ENCODE measurements around the gene NFATC3. TPM values are rescaled to one million over a fixed set of nuclear protein-coding genes. Genes with fewer than 3 reads are reported as not detected.

Gene NFATC3
- total and polyA plus RNA-seq, 12 donors, result 6.3 to 32.9 (median 23.4) TPM

- Histone ChIP-seq H3K36me3 (peaks cover 0 to 49% (median 11%) of the 10 kb centered on the region in 9 donors), H3K4me3 (peak overlapping the region in 5 of 10 donors; percentile 5 to 95 (median 19)), H3K27me3 (no peaks in the 10 kb centered on the region), H3K27ac (peak overlapping the region; percentile 45 to 95 (median 86)), H3K9me3 (no peaks in the 10 kb centered on the region), H3K4me1 (peaks cover 17 to 82% (median 67%) of the 10 kb centered on the region in 9 donors)
- TF ChIP-seq CTCF (IDR thresholded peaks at IDR 0.05), result no peak
- DNase-seq, result no peak
- intact Hi-C loops (cut with DNase I), result loop anchor here in 1 of 10 donors (10.0 kb wide), 1 partner anchor 267 kb away; no protein-coding TSS in a partner anchor
- ATAC-seq, result peak in 2 of 8 donors; percentile 0 to 10
- WGBS, 2 donors, result 74 to 88% methylated on average over 4 of the region's 4 CpGs
Observed at GRCh38 chr16:68247932-68248331, 162.8 kb downstream of the NFATC3 start.

DNA sequence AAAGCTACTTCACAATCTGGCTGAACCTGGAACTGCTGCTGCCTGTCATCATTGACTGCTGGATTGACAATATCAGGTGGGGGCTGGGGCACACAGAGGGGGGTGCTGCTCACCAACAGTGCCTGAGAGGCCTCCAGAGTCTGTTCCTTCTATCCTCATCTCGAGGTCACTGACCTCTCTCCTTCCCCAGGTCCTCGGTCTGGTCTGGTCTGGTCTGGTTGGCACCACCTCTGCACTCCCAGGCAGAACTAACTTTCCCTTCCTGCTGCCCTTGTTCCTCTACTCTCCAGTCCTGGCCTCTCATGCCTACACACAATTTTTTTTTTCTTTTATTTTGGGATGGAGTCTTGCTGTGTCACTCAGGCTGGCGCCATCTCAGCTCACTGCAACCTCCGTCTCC lies 164.2 kb downstream of the NFATC3 start:
- Histone ChIP-seq H3K27ac (peak overlapping the region; percentile 7 to 95 (median 86)), H3K4me1 (peaks cover 18 to 91% (median 74%) of the 10 kb centered on the region in 9 donors), H3K4me3 (no peak overlapping the region), H3K36me3 (peaks cover 0 to 63% (median 19%) of the 10 kb centered on the region in 9 donors), H3K9me3 (no peaks in the 10 kb centered on the region), H3K27me3 (no peaks in the 10 kb centered on the region)
- intact Hi-C loops (cut with DNase I), result loop anchor here in 1 of 10 donors (10.0 kb wide), 1 partner anchor 265 kb away; no protein-coding TSS in a partner anchor
- ATAC-seq (no peak), DNase-seq (no peak)
- WGBS, 2 donors, result 76 to 78% methylated on average over 4 of the region's 4 CpGs
- no peak for TF ChIP-seq CTCF (IDR thresholded peaks at IDR 0.05)

DNA sequence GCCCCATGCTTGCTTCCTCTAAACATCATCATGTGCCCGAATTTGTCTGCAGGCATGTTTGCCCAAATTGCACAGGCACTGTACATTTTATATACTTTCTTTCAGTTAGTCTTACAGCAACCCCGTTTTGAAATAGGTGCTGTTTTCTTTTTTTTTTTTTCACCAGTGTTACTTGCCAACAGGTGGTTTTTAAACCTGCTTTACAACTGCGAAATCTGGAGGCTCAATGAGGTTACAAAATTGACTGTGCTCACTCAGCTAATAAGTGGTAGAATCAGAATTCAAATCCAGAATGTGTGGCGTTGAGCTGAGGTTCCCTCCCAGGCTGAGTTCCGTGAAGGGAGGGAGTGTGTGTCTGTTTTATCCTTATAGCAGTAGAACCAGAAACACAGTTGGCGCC lies 165.8 kb downstream of the NFATC3 start:
- DNase-seq, result no peak
- H3K27me3 ChIP-seq, result no peaks in the 10 kb centered on the region
- intact Hi-C loops (cut with DNase I), result loop anchor here in 1 of 10 donors (10.0 kb wide), 1 partner anchor 264 kb away; no protein-coding TSS in a partner anchor
- 80 to 84% methylated on average over 6 of the region's 6 CpGs for WGBS, 2 donors
- peaks cover 17 to 97% (median 72%) of the 10 kb centered on the region in 9 donors for H3K4me1 ChIP-seq
- peak overlapping the region; percentile 67 to 95 (median 87) for H3K27ac ChIP-seq
- H3K9me3 ChIP-seq, result no peaks in the 10 kb centered on the region
- no peak for ATAC-seq
- H3K4me3 ChIP-seq, result no peak overlapping the region
- no peak for TF ChIP-seq CTCF (IDR thresholded peaks at IDR 0.05)
- H3K36me3 ChIP-seq, result peaks cover 0 to 79% (median 32%) of the 10 kb centered on the region in 9 donors

DNA sequence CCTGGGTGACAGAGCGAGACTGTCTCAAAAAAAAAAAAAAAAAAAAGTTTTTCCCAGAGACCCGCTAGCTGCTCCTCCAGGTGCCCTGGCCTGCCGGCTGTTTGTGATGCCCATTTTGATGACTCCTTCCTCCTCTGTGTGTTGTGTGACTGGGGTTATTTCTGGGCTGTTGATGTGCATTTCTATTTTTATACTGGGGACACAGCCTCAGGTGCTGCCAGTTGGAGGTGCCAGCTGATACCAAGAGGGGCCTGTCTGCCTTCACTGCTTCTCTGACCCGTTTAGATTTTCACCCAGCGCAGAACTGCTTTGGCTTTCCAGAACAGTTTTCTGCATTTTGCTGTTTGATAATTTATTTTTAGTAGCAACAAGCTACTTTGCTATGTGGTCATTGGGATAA lies 166.7 kb downstream of the NFATC3 start:
- DNase-seq, result peak in 1 of 2 donors; percentile 69
- Histone ChIP-seq H3K4me1 (peaks cover 17 to 90% (median 63%) of the 10 kb centered on the region in 9 donors), H3K27ac (peak overlapping the region; percentile 72 to 95 (median 89)), H3K36me3 (peaks cover 0 to 87% (median 40%) of the 10 kb centered on the region in 9 donors), H3K4me3 (no peak overlapping the region), H3K27me3 (no peaks in the 10 kb centered on the region), H3K9me3 (no peaks in the 10 kb centered on the region)
- 53 to 56% methylated on average over 5 of the region's 5 CpGs for WGBS, 2 donors
- no peak for TF ChIP-seq CTCF (IDR thresholded peaks at IDR 0.05)
- intact Hi-C loops (cut with DNase I), result loop anchor here in 1 of 10 donors (10.0 kb wide), 1 partner anchor 263 kb away; no protein-coding TSS in a partner anchor
- ATAC-seq, result peak; percentile 65 to 95 (median 84)

Measured in heart right ventricle (tissue), 16 donors.